GM12872 (cell line): ENCODE measurements around the gene ARHGAP6.

ENCODE experiments used
- TF ChIP-seq, protein P1 (sequence below): IDR thresholded peaks from 3 replicates; pipeline ENCODE4 v1.5.1; 2011; ENCODE audit warnings: low read depth, mild to moderate bottlenecking, low read length, moderate library complexity; ENCODE audit not compliant: insufficient read depth

The ARHGAP6 gene

DNA sequence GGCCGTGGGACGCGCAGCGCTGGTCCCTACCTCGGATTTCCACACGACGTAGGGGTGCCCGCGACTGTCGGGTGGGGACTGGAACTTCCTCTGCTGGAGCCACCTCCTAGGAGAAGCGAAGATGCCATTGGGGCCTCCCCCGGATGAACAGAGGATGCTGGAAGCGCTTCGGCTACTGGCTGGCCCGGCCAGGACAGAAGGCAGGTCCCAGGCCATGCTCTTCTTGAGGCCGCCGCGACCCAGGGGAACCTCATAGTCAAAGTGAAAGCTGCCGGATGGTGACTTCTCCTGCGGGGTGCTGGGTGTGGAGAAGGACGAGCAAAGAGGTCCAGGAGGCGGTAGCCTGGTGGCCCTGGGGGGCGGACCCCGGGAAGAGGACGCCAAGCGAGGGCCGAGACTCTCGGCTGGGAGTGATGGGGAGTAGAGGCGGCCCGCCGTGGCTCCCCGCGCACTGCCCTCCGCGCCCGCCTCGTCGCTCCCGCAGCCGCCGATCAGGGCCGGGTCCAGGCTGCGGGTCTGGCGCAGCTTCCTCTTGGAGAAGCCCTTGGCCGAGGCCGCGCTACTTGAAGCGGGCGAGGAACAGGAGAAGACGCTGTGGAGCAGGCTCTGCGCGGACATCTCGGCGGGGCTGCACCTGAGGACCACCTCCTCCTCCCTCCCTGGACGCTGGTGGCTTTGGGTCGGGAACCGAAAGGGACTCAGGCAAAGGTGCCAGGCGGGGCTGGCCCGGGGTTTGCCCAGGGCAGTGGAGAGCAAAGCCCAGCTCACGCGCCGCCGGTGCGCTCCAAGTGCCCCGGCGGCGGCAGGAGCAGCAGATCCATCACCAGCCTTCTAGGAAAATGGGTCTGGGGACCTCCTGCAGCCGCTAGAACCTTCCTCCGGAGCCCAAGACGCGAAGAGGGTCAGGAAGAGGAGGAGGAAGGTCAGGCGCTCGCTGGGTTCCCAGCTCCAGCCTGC lies 1.2 kb downstream of the ARHGAP6 start:
- TF ChIP-seq, protein P1, sequence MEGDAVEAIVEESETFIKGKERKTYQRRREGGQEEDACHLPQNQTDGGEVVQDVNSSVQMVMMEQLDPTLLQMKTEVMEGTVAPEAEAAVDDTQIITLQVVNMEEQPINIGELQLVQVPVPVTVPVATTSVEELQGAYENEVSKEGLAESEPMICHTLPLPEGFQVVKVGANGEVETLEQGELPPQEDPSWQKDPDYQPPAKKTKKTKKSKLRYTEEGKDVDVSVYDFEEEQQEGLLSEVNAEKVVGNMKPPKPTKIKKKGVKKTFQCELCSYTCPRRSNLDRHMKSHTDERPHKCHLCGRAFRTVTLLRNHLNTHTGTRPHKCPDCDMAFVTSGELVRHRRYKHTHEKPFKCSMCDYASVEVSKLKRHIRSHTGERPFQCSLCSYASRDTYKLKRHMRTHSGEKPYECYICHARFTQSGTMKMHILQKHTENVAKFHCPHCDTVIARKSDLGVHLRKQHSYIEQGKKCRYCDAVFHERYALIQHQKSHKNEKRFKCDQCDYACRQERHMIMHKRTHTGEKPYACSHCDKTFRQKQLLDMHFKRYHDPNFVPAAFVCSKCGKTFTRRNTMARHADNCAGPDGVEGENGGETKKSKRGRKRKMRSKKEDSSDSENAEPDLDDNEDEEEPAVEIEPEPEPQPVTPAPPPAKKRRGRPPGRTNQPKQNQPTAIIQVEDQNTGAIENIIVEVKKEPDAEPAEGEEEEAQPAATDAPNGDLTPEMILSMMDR, result no peak

DNA sequence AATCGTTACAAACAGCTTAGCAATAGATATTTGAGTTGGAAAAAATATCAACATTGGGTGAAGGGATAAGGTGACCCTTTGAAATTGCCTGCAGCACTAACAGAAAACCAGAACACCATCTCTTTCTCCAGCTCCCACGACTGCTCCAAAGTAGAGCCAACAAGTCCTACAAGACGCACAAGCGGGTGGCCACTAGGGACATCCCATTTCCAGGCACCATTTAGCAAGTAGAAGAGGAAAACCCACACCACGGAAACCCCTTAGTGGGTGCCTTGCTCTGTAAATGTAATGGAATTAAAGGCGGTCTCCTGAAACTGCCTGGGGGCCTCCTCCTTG lies 1.9 kb downstream of the ARHGAP6 start:
- TF ChIP-seq, protein P1, result peak; percentile 55; the same call in 2 of the 3 replicates

- TF ChIP-seq, protein P1, result no peak
These were observed 10.3 kb downstream of the ARHGAP6 start for GRCh38 chrX:11655282-11656015.

DNA sequence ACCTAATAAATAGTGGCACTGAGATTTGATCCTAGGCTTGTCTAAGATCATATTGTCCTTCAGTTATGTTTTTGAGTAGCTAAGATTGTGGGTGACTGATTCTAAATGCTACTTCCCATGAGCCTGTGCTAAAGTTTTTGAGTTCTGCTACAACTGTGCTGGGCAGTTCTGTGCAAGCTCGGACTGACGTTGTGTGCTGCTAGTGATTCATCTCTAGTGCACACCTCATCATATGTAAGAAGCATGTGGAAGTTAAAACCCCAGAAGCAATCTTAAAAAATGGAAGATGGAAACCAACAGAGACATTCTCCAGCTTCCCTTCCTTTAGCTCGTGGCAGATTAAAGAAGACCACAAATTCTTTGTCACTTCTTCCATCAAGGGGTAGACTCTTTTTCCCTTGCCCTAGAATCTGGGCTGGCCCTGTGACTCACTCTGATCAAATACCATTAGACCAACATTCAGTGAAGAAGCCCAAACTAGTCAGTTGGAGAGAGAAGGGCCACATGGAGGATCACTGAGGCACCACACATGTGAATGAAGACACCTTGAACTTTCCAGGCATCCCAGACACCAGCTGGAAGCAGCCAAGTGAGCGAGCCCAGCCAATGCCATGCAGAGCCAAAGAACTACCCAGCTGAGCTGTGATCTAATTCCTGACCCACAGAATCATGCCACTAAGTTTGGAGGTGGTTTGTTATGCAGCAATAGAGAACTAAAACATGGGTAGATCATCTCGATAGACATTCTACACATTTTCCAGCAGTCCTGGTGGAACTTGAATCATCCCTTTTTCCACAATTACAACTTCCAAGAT lies 16.8 kb downstream of the ARHGAP6 start:
- TF ChIP-seq, protein P1, result no peak

DNA sequence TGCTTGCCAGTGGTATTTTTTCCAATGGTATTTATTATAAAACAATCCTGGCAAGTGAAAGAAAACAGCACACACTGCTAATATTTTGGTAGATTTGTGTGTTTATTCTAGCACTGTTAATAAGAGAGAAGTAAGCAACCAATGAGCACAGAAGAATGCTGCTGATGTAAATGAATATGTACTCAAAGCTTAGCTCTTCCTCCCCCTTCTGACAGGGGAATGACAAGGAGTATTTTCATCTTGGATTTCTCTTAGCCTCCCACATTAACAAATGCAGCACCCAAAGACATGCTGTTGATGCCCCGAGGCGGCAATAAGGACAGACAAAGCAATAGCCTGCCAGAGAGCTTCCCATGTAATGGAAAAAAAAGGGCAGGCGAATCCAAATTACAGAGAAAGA lies 18.6 kb downstream of the ARHGAP6 start:
- TF ChIP-seq, protein P1, result no peak

DNA sequence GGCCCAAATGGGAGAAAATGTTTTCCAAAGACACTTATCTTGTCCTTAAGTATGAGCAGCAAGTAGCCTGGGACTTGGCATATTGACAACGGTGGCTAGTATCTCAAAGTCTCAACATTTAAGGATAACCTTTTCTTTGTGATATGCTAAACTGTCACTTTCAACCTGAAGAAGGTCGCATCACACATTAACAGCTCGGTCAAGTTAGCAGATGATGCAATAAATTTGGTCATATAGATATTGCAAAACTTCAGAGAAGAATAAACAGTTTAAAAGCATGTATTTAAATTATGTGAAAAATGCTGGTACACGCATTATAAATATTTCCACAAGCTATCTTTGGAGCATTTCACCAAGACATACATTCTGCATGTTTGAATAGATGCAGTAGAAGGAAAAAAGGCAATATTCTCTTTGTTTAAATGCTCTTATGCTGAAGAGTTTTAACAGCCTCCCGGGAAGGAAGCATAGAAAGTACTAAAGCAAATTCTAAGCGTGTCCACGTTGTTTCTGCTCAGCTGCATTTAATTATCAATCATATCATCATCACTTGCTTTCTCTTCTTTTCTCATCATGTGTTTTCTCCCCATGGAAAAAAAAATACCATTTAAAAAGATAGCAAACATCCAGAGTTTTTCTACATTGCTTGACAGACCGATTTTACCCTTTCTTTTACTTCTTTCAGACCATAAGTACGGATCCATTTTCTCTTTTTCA lies 24.2 kb downstream of the ARHGAP6 start:
- TF ChIP-seq, protein P1, result no peak
